DND-41 (cell line): ENCODE data around the gene BCR.

ENCODE experiments used
- ATAC-seq: fragments of 200-7000 bp; cut with Tn5 transposase; 3 replicates; pipeline ENCODE4 v1.9.1; 2021; ENCODE audit warnings: low read depth; ENCODE audit not compliant: insufficient read depth
- DNase-seq: peaks from one replicate; pipeline ENCODE4 v3.0.0-alpha.2; 2020
- H2AFZ ChIP-seq: 2 replicates; pipeline ENCODE4 v1.6.0; 2012; ENCODE audit warnings: low read depth, low read length
- H3K27ac ChIP-seq: 2 replicates; pipeline ENCODE4 v1.5.1; 2012; ENCODE audit warnings: low read length, inconsistent platforms
- H3K27me3 ChIP-seq: fragments of 200-600 bp; sonication (generic); 2 replicates; pipeline ENCODE4 v1.6.0; 2012; ENCODE audit warnings: low read length, mild to moderate bottlenecking, inconsistent platforms; ENCODE audit not compliant: insufficient read depth, poor library complexity
- H3K36me3 ChIP-seq: 2 replicates; pipeline ENCODE4 v1.5.1; 2012; ENCODE audit warnings: low read length, inconsistent platforms; ENCODE audit not compliant: insufficient read depth
- H3K4me1 ChIP-seq: 2 replicates; pipeline ENCODE4 v1.5.1; 2012; ENCODE audit warnings: mild to moderate bottlenecking, low read length; ENCODE audit not compliant: insufficient read depth
- H3K4me2 ChIP-seq: 2 replicates; pipeline ENCODE4 v1.6.0; 2012; ENCODE audit warnings: mild to moderate bottlenecking, moderate library complexity, low read length, inconsistent platforms; ENCODE audit not compliant: insufficient read depth
- H3K4me3 ChIP-seq, 2 experiments: fragments of 200-600 bp in 1 of 2; shearing (Covaris generic) in 1 of 2; 2 replicates each; pipeline ENCODE4 v1.5.1; 2012 to 2016; ENCODE audit warnings: inconsistent platforms in 2 of 2, low read length in 2 of 2, mild to moderate bottlenecking in 2 of 2, low read depth in 1 of 2, moderate library complexity in 1 of 2
- H3K79me2 ChIP-seq: 2 replicates; pipeline ENCODE4 v1.6.0; 2012; ENCODE audit warnings: low read length, inconsistent platforms; ENCODE audit not compliant: insufficient read depth
- H3K9ac ChIP-seq: 2 replicates; pipeline ENCODE4 v1.6.0; 2012; ENCODE audit warnings: low read depth, mild to moderate bottlenecking, inconsistent platforms, low read length, moderate library complexity
- H3K9me3 ChIP-seq: 2 replicates; pipeline ENCODE4 v1.5.1; 2012; ENCODE audit warnings: low read length, moderate library complexity, mild to moderate bottlenecking, inconsistent platforms; ENCODE audit not compliant: insufficient read depth, severe bottlenecking
- H4K20me1 ChIP-seq: 2 replicates; pipeline ENCODE4 v1.6.0; 2012; ENCODE audit warnings: low read length; ENCODE audit not compliant: insufficient read depth
- CTCF ChIP-seq: IDR thresholded peaks from 2 replicates; pipeline ENCODE4 v1.5.1; 2012; ENCODE audit warnings: borderline replicate concordance, low read length, moderate library complexity, mild to moderate bottlenecking; ENCODE audit not compliant: poor library complexity, severe bottlenecking; ENCODE audit errors: extremely low read depth
- EZH2 ChIP-seq: IDR thresholded peaks from 3 replicates; pipeline ENCODE4 v1.6.1; 2012; ENCODE audit warnings: borderline replicate concordance, low read depth, mild to moderate bottlenecking, moderate library complexity, low read length, inconsistent platforms; ENCODE audit not compliant: severe bottlenecking

Gene BCR

GRCh38 chr22:23256171-23256932, 76.0 kb downstream of the BCR start:
- Histone ChIP-seq H2AFZ (no peak overlapping the region), H3K79me2 (peaks cover 24% of the 10 kb centered on the region), H3K9ac (no peak overlapping the region), H3K27me3 (no peaks in the 10 kb centered on the region), H4K20me1 (peaks cover 50% of the 10 kb centered on the region), H3K27ac (no peak overlapping the region), H3K9me3 (no peaks in the 10 kb centered on the region), H3K4me1 (no peaks in the 10 kb centered on the region), H3K36me3 (peaks cover 81% of the 10 kb centered on the region), H3K4me2 (no peak overlapping the region), H3K4me3 (no peak overlapping the region)
- ATAC-seq (no peak), DNase-seq (no peak)
- TF ChIP-seq EZH2 (no peak), CTCF (no peak)

- peaks cover 16% of the 10 kb centered on the region for H3K79me2 ChIP-seq
- peaks cover 41% of the 10 kb centered on the region for H4K20me1 ChIP-seq
- no peak overlapping the region for H3K27ac ChIP-seq
- no peaks in the 10 kb centered on the region for H3K9me3 ChIP-seq
- H3K36me3 ChIP-seq: peaks cover 88% of the 10 kb centered on the region
- no peak overlapping the region for H2AFZ ChIP-seq
- no peak for ATAC-seq
- no peak overlapping the region for H3K4me3 ChIP-seq
- H3K9ac ChIP-seq: no peak overlapping the region
- no peaks in the 10 kb centered on the region for H3K4me1 ChIP-seq
- TF ChIP-seq EZH2 (no peak), CTCF (no peak)
- no peak for DNase-seq
- H3K27me3 ChIP-seq: no peaks in the 10 kb centered on the region
- H3K4me2 ChIP-seq: no peak overlapping the region
Observed at GRCh38 chr22:23256986-23257888, 76.9 kb downstream of the BCR start.

GRCh38 chr22:23257889-23258825, 77.8 kb downstream of the BCR start:
- peaks cover 16% of the 10 kb centered on the region for H3K79me2 ChIP-seq
- no peak overlapping the region for H3K4me2 ChIP-seq
- H3K4me3 ChIP-seq: no peak overlapping the region
- peaks cover 35% of the 10 kb centered on the region for H4K20me1 ChIP-seq
- no peaks in the 10 kb centered on the region for H3K27me3 ChIP-seq
- DNase-seq (no peak), ATAC-seq (no peak)
- TF ChIP-seq EZH2: no peak
- no peak for TF ChIP-seq CTCF
- no peak overlapping the region for H3K9ac ChIP-seq
- H2AFZ ChIP-seq: no peak overlapping the region
- H3K36me3 ChIP-seq: peaks cover 90% of the 10 kb centered on the region
- no peak overlapping the region for H3K27ac ChIP-seq
- no peaks in the 10 kb centered on the region for H3K4me1 ChIP-seq
- H3K9me3 ChIP-seq: no peaks in the 10 kb centered on the region
